ENCODE results near the gene OR2J1. TPM values are rescaled to one million over a fixed set of nuclear protein-coding genes. Genes with fewer than 3 reads are reported as not detected.

OR2J1 gene
- total RNA-seq (not detected), polyA plus RNA-seq (not detected)

- DNase-seq = no peak
- H3K4me3 ChIP-seq (ENCODE audit: low read length in 2 of 2) = no peak within 1 kb of the TSS
- Mint-ChIP-seq H3K27ac (no peak within 1 kb of the TSS), H3K36me3 (no peaks in the 10 kb centered on the region), H3K9me3 (no peaks in the 10 kb centered on the region), H3K4me3 (no peak within 1 kb of the TSS), H3K4me1 (no peaks in the 10 kb centered on the region), H3K27me3 (peaks cover 4 to 19% of the 10 kb centered on the region in 2 donors)
- no peaks in the 10 kb centered on the region for H3K4me1 ChIP-seq (ENCODE audit: insufficient read depth, low read length)
- H3K27me3 ChIP-seq (ENCODE audit: insufficient read depth, low read length) = no peaks in the 10 kb centered on the region
- no peak within 1 kb of the TSS for H3K27ac ChIP-seq (ENCODE audit: low read depth, low read length)
- intact Hi-C loops (cut with micrococcal nuclease) = no loop called here
- no peaks in the 10 kb centered on the region for H3K9me3 ChIP-seq (ENCODE audit: control insufficient read depth in 1 of 2, low read length in 2 of 2)
- CTCF ChIA-PET (ENCODE audit: partially characterized antibody) = no interaction called here
- no peaks in the 10 kb centered on the region for H3K36me3 ChIP-seq (ENCODE audit: insufficient read depth, low read length)
- POLR2A ChIA-PET (ENCODE audit: partially characterized antibody) = no interaction called here
Observed at GRCh38 chr6:29099190-29099589, at the start of gene OR2J1. OR2J1 (plus strand) TSS chr6:29099490; CDS start chr6:29100943, 1,453 bp downstream.

- Mint-ChIP-seq H3K36me3 (no peaks in the 10 kb centered on the region), H3K27ac (no peak overlapping the region), H3K9me3 (peaks cover 0 to 12% (median 1%) of the 10 kb centered on the region in 8 donors), H3K4me1 (no peaks in the 10 kb centered on the region), H3K4me3 (no peak overlapping the region), H3K27me3 (peaks cover 32 to 43% of the 10 kb centered on the region in 2 donors)
- peaks cover 7% of the 10 kb centered on the region for H3K27me3 ChIP-seq (ENCODE audit: insufficient read depth, low read length)
- H3K4me1 ChIP-seq (ENCODE audit: insufficient read depth, low read length) = no peaks in the 10 kb centered on the region
- ChIA-PET POLR2A (ENCODE audit: partially characterized antibody) (no interaction called here), CTCF (ENCODE audit: partially characterized antibody) (no interaction called here)
- intact Hi-C loops (cut with micrococcal nuclease) = no loop called here
- no peak overlapping the region for H3K4me3 ChIP-seq (ENCODE audit: low read length in 2 of 2)
- no peaks in the 10 kb centered on the region for H3K9me3 ChIP-seq (ENCODE audit: control insufficient read depth in 1 of 2, low read length in 2 of 2)
- no peak for DNase-seq
- H3K27ac ChIP-seq (ENCODE audit: low read depth, low read length) = no peak overlapping the region
- H3K36me3 ChIP-seq (ENCODE audit: insufficient read depth, low read length) = no peaks in the 10 kb centered on the region
Observed at GRCh38 chr6:29051680-29052079, 47.6 kb upstream of the OR2J1 start.

- no peaks in the 10 kb centered on the region for H3K4me1 ChIP-seq (ENCODE audit: insufficient read depth, low read length)
- H3K27me3 ChIP-seq (ENCODE audit: insufficient read depth, low read length) = peaks cover 9% of the 10 kb centered on the region
- no peak overlapping the region for H3K4me3 ChIP-seq (ENCODE audit: low read length in 2 of 2)
- H3K27me3 Mint-ChIP-seq = peaks cover 22% of the 10 kb centered on the region in 2 donors
- H3K4me1 Mint-ChIP-seq = no peaks in the 10 kb centered on the region
- ChIA-PET CTCF (ENCODE audit: partially characterized antibody) (no interaction called here), POLR2A (ENCODE audit: partially characterized antibody) (no interaction called here)
- H3K4me3 Mint-ChIP-seq = no peak overlapping the region
- peaks cover 0 to 1% of the 10 kb centered on the region in 2 donors for H3K36me3 Mint-ChIP-seq
- no peaks in the 10 kb centered on the region for H3K9me3 ChIP-seq (ENCODE audit: control insufficient read depth in 1 of 2, low read length in 2 of 2)
- H3K36me3 ChIP-seq (ENCODE audit: insufficient read depth, low read length) = no peaks in the 10 kb centered on the region
- no peak overlapping the region for H3K27ac ChIP-seq (ENCODE audit: low read depth, low read length)
- H3K9me3 Mint-ChIP-seq = peaks cover 0 to 9% (median 4%) of the 10 kb centered on the region in 8 donors
- H3K27ac Mint-ChIP-seq = no peak overlapping the region
- intact Hi-C loops (cut with micrococcal nuclease) = no loop called here
- no peak for DNase-seq
Observed at GRCh38 chr6:29071831-29072723, 27.2 kb upstream of the OR2J1 start.

GRCh38 chr6:29079203-29079602, 20.1 kb upstream of the OR2J1 start:
- CTCF ChIA-PET (ENCODE audit: partially characterized antibody) = no interaction called here
- H3K9me3 Mint-ChIP-seq = no peaks in the 10 kb centered on the region
- H3K36me3 Mint-ChIP-seq = no peaks in the 10 kb centered on the region

GRCh38 chr6:29081312-29081711, 18.0 kb upstream of the OR2J1 start:
- Mint-ChIP-seq H3K4me3 (no peak overlapping the region), H3K27me3 (peaks cover 2 to 6% of the 10 kb centered on the region in 2 donors), H3K9me3 (no peaks in the 10 kb centered on the region), H3K27ac (no peak overlapping the region), H3K36me3 (no peaks in the 10 kb centered on the region), H3K4me1 (peaks cover 0 to 3% (median 1%) of the 10 kb centered on the region in 4 donors)
- no peak for DNase-seq
- Histone ChIP-seq H3K27me3 (ENCODE audit: insufficient read depth, low read length) (no peaks in the 10 kb centered on the region), H3K9me3 (ENCODE audit: control insufficient read depth in 1 of 2, low read length in 2 of 2) (no peaks in the 10 kb centered on the region), H3K4me3 (ENCODE audit: low read length in 2 of 2) (no peak overlapping the region), H3K4me1 (ENCODE audit: insufficient read depth, low read length) (no peaks in the 10 kb centered on the region), H3K36me3 (ENCODE audit: insufficient read depth, low read length) (no peaks in the 10 kb centered on the region), H3K27ac (ENCODE audit: low read depth, low read length) (no peak overlapping the region)
- ChIA-PET CTCF (ENCODE audit: partially characterized antibody) (no interaction called here), POLR2A (ENCODE audit: partially characterized antibody) (no interaction called here)
- intact Hi-C loops (cut with micrococcal nuclease) = no loop called here

More at GRCh38 chr6:29079203-29079602, 20.1 kb upstream of the OR2J1 start:
- Histone ChIP-seq H3K4me3 (ENCODE audit: low read length in 2 of 2) (no peak overlapping the region), H3K4me1 (ENCODE audit: insufficient read depth, low read length) (no peaks in the 10 kb centered on the region), H3K27ac (ENCODE audit: low read depth, low read length) (no peak overlapping the region), H3K36me3 (ENCODE audit: insufficient read depth, low read length) (no peaks in the 10 kb centered on the region), H3K27me3 (ENCODE audit: insufficient read depth, low read length) (no peaks in the 10 kb centered on the region), H3K9me3 (ENCODE audit: control insufficient read depth in 1 of 2, low read length in 2 of 2) (no peaks in the 10 kb centered on the region)
- no peak for DNase-seq
- POLR2A ChIA-PET (ENCODE audit: partially characterized antibody) = no interaction called here
- no peak overlapping the region for H3K27ac Mint-ChIP-seq
- no peak overlapping the region for H3K4me3 Mint-ChIP-seq
- peaks cover 4 to 9% of the 10 kb centered on the region in 2 donors for H3K27me3 Mint-ChIP-seq
- H3K4me1 Mint-ChIP-seq = peaks cover 0 to 3% (median 1%) of the 10 kb centered on the region in 4 donors
- intact Hi-C loops (cut with micrococcal nuclease) = no loop called here

- DNase-seq = no peak
- Mint-ChIP-seq H3K27me3 (peaks cover 7 to 11% of the 10 kb centered on the region in 2 donors), H3K36me3 (no peaks in the 10 kb centered on the region), H3K9me3 (no peaks in the 10 kb centered on the region), H3K4me1 (peaks cover 0 to 3% (median 1%) of the 10 kb centered on the region in 4 donors), H3K4me3 (no peak overlapping the region), H3K27ac (no peak overlapping the region)
- Histone ChIP-seq H3K9me3 (ENCODE audit: control insufficient read depth in 1 of 2, low read length in 2 of 2) (no peaks in the 10 kb centered on the region), H3K4me1 (ENCODE audit: insufficient read depth, low read length) (no peaks in the 10 kb centered on the region), H3K4me3 (ENCODE audit: low read length in 2 of 2) (no peak overlapping the region), H3K36me3 (ENCODE audit: insufficient read depth, low read length) (no peaks in the 10 kb centered on the region), H3K27me3 (ENCODE audit: insufficient read depth, low read length) (no peaks in the 10 kb centered on the region), H3K27ac (ENCODE audit: low read depth, low read length) (no peak overlapping the region)
- ChIA-PET CTCF (ENCODE audit: partially characterized antibody) (no interaction called here), POLR2A (ENCODE audit: partially characterized antibody) (no interaction called here)
- intact Hi-C loops (cut with micrococcal nuclease) = no loop called here
Observed at GRCh38 chr6:29082457-29082856, 16.8 kb upstream of the OR2J1 start.

- Mint-ChIP-seq H3K4me3 (no peak within 1 kb of the TSS), H3K27ac (no peak within 1 kb of the TSS), H3K27me3 (peaks cover 18 to 20% of the 10 kb centered on the region in 2 donors), H3K4me1 (no peaks in the 10 kb centered on the region), H3K36me3 (no peaks in the 10 kb centered on the region), H3K9me3 (peaks cover 0 to 1% (median 0%) of the 10 kb centered on the region in 8 donors)
- intact Hi-C loops (cut with micrococcal nuclease) = no loop called here
- Histone ChIP-seq H3K36me3 (ENCODE audit: insufficient read depth, low read length) (no peaks in the 10 kb centered on the region), H3K9me3 (ENCODE audit: control insufficient read depth in 1 of 2, low read length in 2 of 2) (no peaks in the 10 kb centered on the region), H3K27ac (ENCODE audit: low read depth, low read length) (no peak within 1 kb of the TSS), H3K27me3 (ENCODE audit: insufficient read depth, low read length) (no peaks in the 10 kb centered on the region), H3K4me1 (ENCODE audit: insufficient read depth, low read length) (no peaks in the 10 kb centered on the region), H3K4me3 (ENCODE audit: low read length in 2 of 2) (no peak within 1 kb of the TSS)
- CTCF ChIA-PET (ENCODE audit: partially characterized antibody) = no interaction called here
- no peak for DNase-seq
- POLR2A ChIA-PET (ENCODE audit: partially characterized antibody) = no interaction called here
Observed at GRCh38 chr6:29087213-29087612, 12.1 kb upstream of the OR2J1 start, which contains the start of gene OR2B3. OR2B3 (minus strand) TSS chr6:29087313; CDS start chr6:29087248, 65 bp downstream.

Measured in CD4-positive, alpha-beta memory T cell (primary cell).